Measurements from ENCODE around the gene ZMYND19. TPM values are rescaled to one million over a fixed set of nuclear protein-coding genes. Genes with fewer than 3 reads are reported as not detected.

ZMYND19 gene
- total and polyA plus RNA-seq, 2 of the 8 experiments (the other 6 are each of a cell fraction or from before 2014, with no cell fraction given): 42.4 to 58.7 TPM

- Histone ChIP-seq H3K56ac (replicated peaks; ENCODE audit: insufficient read length, low read depth, low read length) (no peak overlapping the region), H2AK5ac (ENCODE audit: low read depth, low read length) (no peak overlapping the region), H2BK120ac (replicated peaks; ENCODE audit: low read depth, low read length) (no peak overlapping the region), H2AFZ (ENCODE audit: low read length) (no peak overlapping the region), H4K5ac (ENCODE audit: insufficient read length, low read depth, low read length) (no peak overlapping the region), H3K14ac (ENCODE audit: insufficient read length) (no peak overlapping the region), H2BK15ac (ENCODE audit: low read length) (no peak overlapping the region), H4K8ac (ENCODE audit: extremely low read depth, insufficient read depth, low read length) (no peak overlapping the region; the same call in 1 of the 2 replicates), H3K23me2 (ENCODE audit: low read depth, low read length) (peaks cover 5% of the 10 kb centered on the region; the same call in 1 of the 2 replicates), H3K9ac (replicated peaks in 1 of 4; ENCODE audit: extremely low read depth in 1 of 4, low read depth in 3 of 4, low read length in 3 of 4) (no peak overlapping the region), H3K4me2 (ENCODE audit: insufficient read depth in 1 of 2, low read depth in 2 of 2, low read length in 2 of 2) (no peak overlapping the region), H2BK20ac (ENCODE audit: low read length) (no peak overlapping the region), H4K91ac (replicated peaks; ENCODE audit: insufficient read length, low read length) (no peak overlapping the region), H3K27me3 (replicated peaks in 1 of 4; ENCODE audit: control insufficient read depth in 3 of 4, extremely low read depth in 1 of 4, insufficient read depth in 3 of 4, low read length in 3 of 4) (no peaks in the 10 kb centered on the region), H3K79me1 (ENCODE audit: low read depth, low read length) (peaks cover 5% of the 10 kb centered on the region; the same call in 1 of the 2 replicates), H3K36me3 (ENCODE audit: control insufficient read depth in 2 of 4, insufficient read depth in 4 of 4, low read length in 3 of 4) (peaks cover 7 to 28% (median 15%) of the 10 kb centered on the region in 4 experiments; a peak in 6 of 8 replicates), H2BK12ac (ENCODE audit: low read depth, low read length) (no peak overlapping the region), H4K20me1 (replicated peaks in 1 of 2; ENCODE audit: control insufficient read depth in 1 of 2, insufficient read depth in 2 of 2, low read length in 2 of 2) (peaks cover 4 to 8% of the 10 kb centered on the region in 2 experiments), H3K4ac (replicated peaks; ENCODE audit: insufficient read length, low read depth, low read length) (no peak overlapping the region), H3K4me1 (replicated peaks in 1 of 4; ENCODE audit: control insufficient read depth in 3 of 4, insufficient read depth in 4 of 4, low read length in 3 of 4) (peaks cover 0 to 4% (median 1%) of the 10 kb centered on the region in 4 experiments; a peak in 3 of 7 replicates), H3K4me3 (ENCODE audit: extremely low read depth in 1 of 4, insufficient read depth in 2 of 4, low read depth in 3 of 4, low read length in 4 of 4) (no peak overlapping the region), H3K18ac (ENCODE audit: extremely low read depth, low read length) (no peak overlapping the region), H3K23ac (ENCODE audit: insufficient read length) (no peak overlapping the region), H3K79me2 (ENCODE audit: control insufficient read depth in 1 of 2, insufficient read depth in 2 of 2, low read length in 2 of 2) (no peaks in the 10 kb centered on the region), H3K27ac (ENCODE audit: low read depth, low read length) (no peak overlapping the region), H3K9me3 (ENCODE audit: insufficient read depth in 2 of 2, low read depth in 1 of 2, low read length in 1 of 2) (no peaks in the 10 kb centered on the region), H2BK5ac (ENCODE audit: low read depth, low read length) (no peak overlapping the region)
- WGBS, 2 experiments (ENCODE audit: extremely low coverage in 1 of 2, insufficient coverage in 1 of 2, insufficient read length in 1 of 2, insufficient replicate concordance in 2 of 2, low coverage in 1 of 2, low lambda C conversion rate in 2 of 2, missing lambda C conversion rate in 1 of 2): 93% methylated on average over 24 of the region's 24 CpGs; no CpG with 5 or more reads in 1 of the 2 experiments
- ChIA-PET CTCF (ENCODE audit: partially characterized antibody) (interaction anchor here (4.3 kb wide), 1 partner anchor 20 kb away, joined by 21 read pairs; no protein-coding TSS in a partner anchor), POLR2A (ENCODE audit: partially characterized antibody) (interaction anchor here (1.0 kb wide), 1 partner anchor 273 kb away, joined by 3 read pairs; no protein-coding TSS in a partner anchor)
- FAIRE-seq: no peak
- no peak for DNase-seq (ENCODE audit: low read depth in 1 of 2, low spot score in 2 of 2)
- TF ChIP-seq TCF12 (IDR thresholded peaks at IDR 0.05; ENCODE audit: low read depth, low read length) (no peak), BRCA1 (IDR thresholded peaks at IDR 0.05; ENCODE audit: low read depth, low read length) (no peak), TAF7 (optimal IDR thresholded peaks at IDR 0.05; ENCODE audit: borderline replicate concordance, low read depth, low read length) (no peak), NANOG (IDR thresholded peaks at IDR 0.05; ENCODE audit: insufficient read depth, low read depth, low read length, poor library complexity, severe bottlenecking) (no peak), TAF1 (IDR thresholded peaks at IDR 0.05; ENCODE audit: low read depth, low read length) (no peak), EZH2 (IDR thresholded peaks at IDR 0.05; ENCODE audit: low read depth, low read length, severe bottlenecking) (no peak), SIRT6 (IDR thresholded peaks at IDR 0.05; ENCODE audit: low read length) (no peak), ZNF274 (IDR thresholded peaks at IDR 0.05; ENCODE audit: borderline replicate concordance, extremely low read depth, low read length) (no peak), TBP (IDR thresholded peaks at IDR 0.05; ENCODE audit: low read depth, low read length) (no peak)
Observed at GRCh38 chr9:137556069-137556838, 34.1 kb downstream of the ZMYND19 start.

Data from H1 (cell line).